GM21619 (cell line): ENCODE measurements around the gene SHOX.
"Not testable (repeated sequence)": the region's sequence is repeated elsewhere in the genome, so short reads cannot be mapped to it uniquely, and the experiment has no call there.

Source experiments
- ATAC-seq: cut with Tn5 transposase; IDR thresholded peaks from one replicate; pipeline ENCODE4 v1.9.1; 2021; ENCODE audit not compliant: unreplicated experiment

Gene SHOX

DNA sequence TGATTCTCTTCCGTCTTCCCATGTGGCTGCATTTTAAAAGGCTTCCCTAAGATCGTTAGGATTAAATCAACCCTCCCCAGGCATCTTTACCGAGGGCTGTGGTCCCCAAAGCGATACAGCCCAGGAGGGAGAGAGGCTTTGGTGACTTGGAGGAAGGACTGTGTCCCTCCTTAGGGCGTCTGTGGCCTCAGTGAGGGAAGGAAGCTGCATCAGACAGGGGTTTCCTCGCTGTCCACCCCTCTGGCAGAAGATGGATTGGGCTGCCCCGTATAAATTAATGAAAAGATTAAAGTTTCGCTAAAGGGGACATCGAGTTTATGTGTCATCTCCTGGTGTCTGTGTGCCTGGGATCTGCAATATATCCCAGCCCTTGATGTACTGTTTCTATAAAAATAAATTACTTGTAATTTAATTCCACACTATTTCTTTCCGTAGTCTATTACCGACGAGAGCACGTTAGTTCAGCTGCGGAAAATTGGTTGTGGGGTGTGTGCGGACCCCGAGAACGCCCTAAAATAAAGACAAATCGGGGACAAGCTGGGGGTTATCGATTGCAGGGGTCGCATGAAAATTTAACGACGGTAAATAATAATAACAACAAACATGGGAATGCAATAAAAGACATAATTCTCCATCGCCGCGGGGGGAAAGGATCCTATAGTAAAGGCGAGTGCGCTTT is 6.5 kb downstream of the SHOX start:
- no peak for ATAC-seq

DNA sequence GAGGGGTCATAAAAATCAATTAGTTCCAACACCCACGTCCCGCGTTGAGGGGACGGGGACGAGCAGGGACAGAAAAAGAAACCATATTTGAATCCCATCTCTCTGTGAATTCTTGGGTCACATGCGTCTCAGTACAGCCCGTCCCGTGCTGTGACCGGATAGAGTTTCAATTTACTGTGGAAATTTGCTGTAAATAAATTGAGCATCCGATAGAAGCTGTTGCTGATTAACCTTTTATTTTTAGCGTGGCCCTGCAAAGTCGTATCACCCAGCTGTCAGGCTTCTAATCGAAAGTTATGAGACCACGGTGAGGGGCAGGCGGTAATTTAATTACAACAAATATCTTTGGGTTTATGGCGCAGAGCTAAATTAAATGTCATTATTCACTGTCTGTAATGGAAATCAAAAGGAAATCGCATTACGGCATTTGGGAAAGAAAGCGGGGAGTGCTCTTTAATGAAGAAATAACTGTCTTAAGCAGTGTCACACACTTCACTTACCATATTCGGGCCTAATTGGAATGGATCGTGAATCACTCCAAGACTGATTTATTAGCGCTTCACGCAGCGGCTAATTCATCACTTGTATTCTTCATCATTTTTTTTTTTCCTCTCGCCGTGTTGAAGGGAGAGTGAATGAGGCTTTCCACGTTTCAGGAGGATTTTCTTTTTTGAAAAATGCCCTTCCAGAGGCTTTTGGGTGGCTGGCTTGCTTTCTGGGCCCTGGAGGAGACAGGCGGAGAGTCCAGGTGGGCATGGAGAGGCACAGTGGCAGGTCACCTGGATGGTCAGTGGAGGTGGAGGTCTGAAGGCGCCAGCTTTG is 7.3 kb downstream of the SHOX start:
- no peak for ATAC-seq

DNA sequence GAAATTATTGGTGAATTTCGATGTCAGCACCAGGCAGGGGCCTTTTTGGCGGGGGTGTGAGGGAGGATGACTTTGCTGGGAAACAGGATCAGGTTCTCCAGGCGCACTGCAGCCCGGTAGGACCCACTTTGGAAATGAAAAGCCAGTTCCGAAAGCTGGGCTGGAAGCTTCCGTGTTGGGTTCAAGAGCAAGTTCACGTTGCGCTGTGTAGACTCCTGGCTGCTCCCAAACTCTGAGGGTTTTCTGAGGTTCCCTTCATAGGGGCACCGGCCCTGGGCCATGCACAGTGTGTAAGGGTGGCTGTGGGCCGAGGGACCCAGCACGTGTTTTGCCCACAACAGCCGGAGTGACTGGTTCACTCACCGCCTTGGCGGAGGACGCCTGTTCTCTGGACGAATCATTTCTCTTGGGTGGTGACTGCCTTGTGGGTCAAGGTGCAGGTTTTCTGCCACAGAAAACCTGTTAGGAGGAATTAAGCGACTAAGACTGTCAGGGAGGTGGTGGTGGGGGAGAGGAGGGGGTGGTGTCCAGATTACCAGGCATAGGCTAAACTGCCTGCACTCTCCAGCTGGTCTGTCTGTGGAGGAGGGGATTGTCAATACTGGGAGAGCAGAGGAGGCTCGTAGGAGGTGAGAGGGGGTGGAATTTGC is 8.0 kb downstream of the SHOX start:
- no peak for ATAC-seq

DNA sequence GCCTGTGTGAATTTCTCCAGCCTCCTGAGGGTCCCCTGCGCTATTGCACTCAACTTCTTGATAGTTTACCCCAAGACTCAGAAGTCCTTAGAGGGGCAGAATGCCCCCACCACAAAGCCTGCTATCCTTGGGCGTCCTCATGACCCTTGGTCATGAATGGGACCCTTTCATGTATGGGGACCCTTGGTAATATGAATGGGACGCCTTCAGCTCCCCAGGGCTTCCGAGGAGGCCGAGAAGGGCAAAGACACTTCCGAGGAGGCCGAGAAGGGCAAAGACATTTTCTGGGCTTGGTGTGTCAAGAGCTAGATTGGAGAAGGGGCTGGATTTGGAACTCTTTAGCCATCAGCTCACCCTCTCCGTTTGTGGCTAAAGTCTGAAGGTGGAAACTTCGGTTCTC is 8.6 kb downstream of the SHOX start:
- ATAC-seq = no peak

DNA sequence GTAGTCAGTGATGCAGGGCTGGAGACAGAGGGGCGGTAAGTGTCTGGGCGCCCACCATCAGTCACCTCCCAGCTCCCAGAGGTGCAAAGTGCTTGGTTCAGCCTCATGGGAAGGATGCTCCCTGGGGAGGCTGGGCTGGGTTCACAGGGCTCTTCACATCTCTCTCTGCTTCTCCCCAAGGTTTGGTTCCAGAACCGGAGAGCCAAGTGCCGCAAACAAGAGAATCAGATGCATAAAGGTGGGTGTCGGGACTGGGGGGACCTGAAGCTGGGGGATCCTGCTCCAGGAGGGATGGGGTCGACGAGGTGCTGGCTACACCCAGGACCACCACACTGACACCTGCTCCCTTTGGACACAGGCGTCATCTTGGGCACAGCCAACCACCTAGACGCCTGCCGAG is 10.1 kb downstream of the SHOX start:
- no peak for ATAC-seq

DNA sequence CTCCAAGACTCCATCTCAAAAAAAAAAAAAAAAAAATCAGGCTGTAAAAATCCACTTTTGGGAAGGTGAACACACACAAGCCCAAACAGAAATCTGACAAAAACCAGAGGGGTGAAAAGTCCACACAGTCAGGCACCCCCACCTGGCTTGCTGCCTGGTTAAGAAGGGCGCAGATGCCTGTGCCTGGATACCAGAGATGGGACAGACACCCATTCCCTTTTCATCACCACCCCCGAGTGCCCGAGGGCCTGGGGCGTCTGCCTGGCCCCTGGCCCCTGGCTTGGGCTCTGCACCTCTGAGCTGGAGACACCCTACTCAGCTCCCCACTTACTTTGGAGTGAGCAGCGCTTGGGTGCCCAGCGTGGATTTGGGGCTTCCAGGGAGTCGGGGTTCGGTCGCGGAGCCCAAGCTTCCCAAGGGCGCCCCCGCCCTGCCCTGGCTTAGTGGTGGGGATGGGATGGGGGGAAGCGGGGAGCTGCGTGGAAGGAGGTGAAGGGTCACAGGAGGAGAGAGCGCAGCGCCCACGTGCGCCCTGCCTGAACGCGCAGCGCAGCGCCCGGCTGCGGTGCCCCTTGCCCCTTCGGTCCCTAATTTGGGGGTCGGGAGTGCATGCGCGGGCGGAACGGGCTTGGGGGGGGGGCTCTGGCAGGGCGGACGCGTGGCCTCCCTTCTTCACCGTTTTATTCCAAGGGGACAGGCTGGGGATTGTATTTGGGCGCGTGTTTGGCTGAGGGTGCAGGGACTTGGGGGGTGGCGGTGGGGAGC is 11.3 kb downstream of the SHOX start:
- ATAC-seq = no peak

DNA sequence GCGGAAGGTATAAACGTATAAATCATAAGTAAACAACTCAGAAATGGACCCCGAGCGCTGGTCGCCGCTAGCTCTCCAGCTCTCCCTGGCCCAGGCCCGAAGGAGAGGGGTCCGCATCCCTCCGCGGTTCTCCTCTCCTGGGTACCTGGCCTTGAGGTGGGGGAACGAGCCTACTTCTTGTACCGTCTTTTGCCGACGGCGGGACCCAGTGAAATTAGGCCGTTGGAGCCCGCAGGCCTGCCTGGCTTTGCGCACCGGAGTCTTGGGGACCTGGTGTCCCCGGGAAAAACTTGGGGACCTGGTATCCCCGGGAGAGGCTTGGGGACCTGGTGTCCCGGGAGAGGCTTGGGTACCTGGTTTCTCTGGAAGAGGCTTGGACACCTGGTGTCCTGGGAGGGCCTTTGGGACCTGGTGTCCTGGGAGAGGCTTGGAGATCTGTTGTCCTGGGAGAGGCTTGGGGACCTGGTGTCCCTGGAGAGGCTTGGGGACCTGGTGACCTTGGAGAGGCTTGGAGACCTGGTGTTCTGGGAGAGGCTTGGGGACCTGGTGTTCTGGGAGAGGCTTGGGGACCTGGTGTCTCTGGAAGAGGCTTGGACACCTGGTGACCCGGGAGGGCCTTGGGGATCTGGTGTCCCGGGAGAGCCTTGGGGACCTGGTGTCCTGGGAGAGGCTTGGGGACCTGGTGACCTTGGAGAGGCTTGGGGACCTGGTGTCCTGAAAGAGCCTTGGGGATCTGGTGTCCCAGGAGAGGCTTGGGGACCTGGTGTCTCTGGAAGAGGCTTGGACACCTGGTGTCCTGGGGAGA is 12.0 kb downstream of the SHOX start:
- no peak for ATAC-seq

DNA sequence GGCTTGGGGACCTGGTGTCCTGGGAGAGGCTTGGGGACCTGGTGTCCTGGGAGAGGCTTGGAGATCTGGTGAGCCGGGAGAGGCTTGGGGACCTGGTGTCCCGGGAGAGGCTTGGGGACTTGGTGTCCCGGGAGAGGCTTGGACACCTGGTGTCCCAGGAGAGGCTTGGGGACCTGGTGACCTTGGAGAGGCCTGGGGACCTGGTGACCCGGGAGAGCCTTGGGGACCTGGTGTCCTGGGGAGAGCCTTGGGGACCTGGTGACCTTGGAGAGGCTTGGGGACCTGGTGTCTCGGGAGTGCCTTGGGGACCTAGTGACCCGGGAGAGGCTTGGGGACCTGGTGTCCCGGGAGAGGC is 12.6 kb downstream of the SHOX start:
- ATAC-seq = no peak

DNA sequence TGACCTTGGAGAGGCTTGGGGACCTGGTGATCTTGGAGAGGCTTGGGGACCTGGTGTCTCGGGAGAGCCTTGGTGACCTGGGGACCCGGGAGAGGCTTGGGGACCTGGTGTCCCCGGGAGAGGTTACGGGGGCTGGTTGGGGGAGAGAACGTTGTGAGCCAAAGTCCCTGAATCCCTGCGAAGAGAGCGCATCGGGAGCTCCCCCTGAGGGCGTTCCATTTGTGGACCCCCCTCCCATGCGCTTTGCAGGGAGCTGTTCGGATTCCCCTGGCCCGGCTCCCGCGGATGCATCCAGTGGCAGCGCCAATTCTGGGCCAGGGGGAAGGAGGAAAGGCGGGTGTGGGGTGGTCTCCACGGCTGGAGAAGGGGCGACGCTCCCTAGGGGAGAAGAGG is 13.3 kb downstream of the SHOX start:
- no peak for ATAC-seq

DNA sequence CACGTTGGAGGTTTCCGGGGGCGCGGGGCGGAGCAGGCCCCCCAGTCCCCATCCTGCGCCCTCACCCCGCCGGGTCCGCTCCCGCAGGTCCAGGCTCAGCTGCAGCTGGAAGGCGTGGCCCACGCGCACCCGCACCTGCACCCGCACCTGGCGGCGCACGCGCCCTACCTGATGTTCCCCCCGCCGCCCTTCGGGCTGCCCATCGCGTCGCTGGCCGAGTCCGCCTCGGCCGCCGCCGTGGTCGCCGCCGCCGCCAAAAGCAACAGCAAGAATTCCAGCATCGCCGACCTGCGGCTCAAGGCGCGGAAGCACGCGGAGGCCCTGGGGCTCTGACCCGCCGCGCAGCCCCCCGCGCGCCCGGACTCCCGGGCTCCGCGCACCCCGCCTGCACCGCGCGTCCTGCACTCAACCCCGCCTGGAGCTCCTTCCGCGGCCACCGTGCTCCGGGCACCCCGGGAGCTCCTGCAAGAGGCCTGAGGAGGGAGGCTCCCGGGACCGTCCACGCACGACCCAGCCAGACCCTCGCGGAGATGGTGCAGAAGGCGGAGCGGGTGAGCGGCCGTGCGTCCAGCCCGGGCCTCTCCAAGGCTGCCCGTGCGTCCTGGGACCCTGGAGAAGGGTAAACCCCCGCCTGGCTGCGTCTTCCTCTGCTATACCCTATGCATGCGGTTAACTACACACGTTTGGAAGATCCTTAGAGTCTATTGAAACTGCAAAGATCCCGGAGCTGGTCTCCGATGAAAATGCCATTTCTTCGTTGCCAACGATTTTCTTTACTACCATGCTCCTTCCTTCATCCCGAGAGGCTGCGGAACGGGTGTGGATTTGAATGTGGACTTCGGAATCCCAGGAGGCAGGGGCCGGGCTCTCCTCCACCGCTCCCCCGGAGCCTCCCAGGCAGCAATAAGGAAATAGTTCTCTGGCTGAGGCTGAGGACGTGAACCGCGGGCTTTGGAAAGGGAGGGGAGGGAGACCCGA is 14.0 kb downstream of the SHOX start:
- no peak for ATAC-seq

DNA sequence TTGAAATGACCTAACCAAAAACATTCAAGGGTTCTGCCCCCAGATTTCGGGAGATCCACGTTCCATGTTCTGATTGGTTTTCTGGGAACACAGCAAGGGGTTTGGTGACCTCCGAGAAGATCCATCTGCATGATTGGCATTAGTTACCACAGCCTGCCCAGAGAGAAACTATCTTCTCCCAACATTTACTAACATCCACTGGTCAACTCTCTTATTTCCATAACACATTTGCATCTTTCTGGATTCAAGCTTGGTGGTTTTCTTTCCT is 15.6 kb downstream of the SHOX start:
- ATAC-seq = no peak

DNA sequence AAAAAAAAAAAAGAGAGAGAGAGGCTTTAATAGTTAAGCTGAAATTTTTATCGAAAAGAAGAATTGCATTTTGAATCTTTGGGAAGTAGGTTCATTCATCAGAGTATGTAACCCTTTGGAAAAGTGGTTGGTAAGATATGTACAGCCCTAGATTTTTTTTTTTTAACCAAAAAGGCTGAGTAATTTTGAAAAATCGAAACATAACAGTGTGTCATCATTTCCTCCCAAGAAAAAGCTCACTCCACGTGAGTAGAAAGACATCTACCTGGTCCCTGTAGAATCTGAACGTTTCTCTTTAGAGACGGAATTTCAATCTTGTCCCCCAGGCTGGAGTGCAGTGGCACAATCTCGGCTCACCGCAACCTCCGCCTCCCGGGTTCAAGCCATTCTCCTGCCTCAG is 16.2 kb downstream of the SHOX start:
- ATAC-seq = no peak

DNA sequence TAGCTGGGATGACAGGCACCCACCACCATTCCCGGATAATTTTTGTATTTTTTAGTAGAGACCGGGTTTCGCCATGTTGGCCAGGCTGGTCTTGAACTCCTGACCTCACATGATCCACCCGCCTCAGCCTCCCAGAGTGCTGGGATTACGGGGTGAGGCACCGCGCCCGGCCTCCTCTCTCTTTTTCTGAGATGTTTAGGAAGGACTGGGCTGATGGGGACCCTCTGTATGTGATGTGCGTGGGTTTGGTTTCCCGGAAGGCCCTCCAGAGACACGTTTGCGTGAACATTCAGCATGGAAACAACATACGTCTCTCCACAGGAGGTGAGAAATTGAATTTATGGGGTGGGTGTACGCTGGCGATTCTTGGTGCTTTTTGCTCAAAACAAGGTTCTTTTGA is 18.6 kb downstream of the SHOX start:
- no peak for ATAC-seq

DNA sequence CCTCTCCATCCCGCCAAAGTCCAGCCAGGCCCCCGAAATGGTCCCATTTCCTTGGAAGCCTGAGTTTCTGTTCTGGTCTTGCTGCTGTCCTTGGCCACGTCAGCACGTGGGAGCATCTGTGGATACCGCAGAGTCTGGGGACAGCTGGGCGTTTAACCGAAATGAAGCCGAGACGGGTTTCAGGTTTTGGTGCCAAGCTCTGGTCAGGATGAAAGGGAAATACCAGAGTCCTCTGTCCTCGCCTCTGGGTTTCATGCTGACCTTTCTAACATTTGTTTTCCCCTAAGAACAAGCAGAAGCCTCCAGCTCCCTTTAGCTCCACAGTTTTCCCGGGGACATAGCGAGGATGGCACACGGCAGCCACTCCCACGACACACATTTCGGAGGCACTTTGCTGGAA is 19.7 kb downstream of the SHOX start:
- no peak for ATAC-seq

DNA sequence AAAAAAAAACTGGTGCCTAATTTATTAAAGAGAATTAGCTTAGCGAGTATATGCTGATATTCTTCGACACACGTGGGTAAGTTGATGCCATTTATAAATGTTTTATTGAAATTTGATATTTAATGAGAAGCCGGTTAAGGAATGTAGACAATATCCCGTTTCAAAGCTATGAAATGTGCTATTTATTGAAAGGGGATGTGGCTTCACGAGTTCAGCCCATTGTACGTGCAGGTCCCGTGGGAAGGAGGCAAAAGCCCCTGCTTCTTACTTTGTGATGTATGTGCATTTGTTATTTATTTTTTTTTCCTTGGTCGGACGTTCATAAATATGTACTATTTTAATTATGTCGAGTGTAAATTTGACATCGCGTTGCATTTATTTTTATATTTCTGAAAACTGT is 20.2 kb downstream of the SHOX start:
- no peak for ATAC-seq

DNA sequence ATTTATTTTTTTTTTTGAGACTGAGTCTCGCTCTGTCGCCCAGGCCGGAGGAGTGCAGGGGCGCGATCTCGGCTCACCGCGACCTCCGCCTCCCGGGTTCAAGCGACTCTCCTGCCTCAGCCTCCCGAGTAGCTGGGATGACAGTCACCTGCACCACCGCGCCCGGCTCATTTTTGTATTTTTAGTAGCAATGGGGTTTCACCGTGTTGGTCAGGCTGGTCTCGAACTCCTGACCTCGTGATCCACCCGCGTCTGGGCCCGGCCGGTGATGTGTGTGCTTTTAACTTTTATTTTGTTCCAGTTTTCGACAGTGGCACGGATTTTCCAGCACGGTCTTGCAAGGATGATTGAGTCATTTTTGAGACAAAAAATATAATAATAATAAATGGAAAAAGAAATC is 21.3 kb downstream of the SHOX start:
- ATAC-seq = not testable (repeated sequence)

DNA sequence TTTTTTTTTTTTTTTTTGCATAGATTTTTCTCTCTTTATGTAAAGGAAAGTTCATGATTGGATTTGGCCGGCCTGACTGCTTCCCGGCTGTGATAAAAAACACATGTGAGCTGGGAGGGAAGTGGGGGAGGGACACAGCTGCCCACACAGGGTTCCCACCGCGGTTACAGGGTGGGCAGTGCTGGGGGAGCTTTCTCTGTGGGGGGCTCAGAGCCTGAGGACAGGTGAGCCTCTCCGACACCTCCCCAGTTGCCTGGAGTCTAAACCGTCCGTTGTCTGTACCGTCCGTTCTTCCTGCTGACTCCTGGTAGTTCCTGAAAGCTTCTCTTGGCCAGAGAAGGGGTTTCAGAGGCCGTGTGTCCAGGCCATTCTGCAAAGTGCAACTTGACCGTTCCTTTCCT is 21.8 kb downstream of the SHOX start:
- no peak for ATAC-seq

DNA sequence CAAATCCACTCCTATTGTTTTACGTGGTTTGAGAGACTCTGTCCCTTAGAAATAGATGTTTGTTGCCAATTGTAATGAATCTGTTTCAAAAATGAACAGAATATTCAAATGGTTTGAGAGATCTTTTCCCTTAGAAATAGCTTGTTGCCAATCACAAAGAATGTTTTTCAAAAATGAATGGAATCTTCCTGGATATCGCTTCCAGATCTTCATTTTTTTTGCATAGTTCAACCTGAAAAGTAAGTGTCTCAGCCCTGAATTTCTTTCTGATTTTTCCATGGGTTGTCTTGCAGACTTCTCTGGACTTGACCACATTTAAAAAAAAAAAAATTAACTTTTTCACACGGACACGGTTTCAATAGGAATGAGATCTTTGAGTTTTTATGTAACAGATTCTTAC is 22.7 kb downstream of the SHOX start:
- ATAC-seq = no peak

DNA sequence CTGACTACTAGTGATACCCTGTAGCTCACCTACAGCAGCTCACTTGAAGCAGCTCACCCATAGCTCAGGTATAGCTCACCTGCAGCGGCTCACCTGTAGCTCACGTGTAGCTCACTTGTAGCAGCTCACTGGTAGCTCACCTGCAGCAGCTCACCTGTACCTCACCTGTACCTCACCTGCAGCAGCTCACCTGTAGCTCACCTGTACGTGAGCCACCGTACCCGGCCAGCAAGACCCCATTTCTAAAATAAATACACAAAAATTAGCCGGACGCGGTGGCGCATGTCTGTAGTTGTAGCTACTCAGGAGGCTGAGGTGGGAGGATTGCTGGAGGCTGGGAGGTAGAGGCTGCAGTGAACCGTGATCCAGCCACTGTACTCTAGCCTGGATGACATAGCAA is 30.6 kb downstream of the SHOX start:
- no peak for ATAC-seq

DNA sequence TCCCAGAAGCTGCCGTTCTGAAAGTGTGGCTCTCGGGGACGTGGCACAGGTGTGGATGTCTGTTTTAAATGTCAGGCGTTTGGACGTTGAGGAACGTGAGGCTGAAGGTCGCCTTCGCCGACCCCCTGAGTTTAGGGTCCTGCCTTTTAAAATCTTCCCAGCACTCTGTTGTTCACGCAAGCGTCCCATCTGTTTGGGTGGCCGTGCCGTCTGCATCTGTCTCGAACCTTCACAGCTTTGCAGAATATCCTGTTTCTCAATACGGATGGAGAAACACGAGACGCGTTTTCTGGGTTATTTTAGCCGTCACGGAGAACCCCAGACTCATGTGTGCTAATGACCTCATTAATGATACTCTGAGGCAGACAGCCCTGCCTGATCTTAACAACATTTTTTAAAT is 31.5 kb downstream of the SHOX start:
- ATAC-seq = no peak
